Hepatic stellate cell (primary cell): ENCODE measurements around the gene ZFPM1.

Experiments used
- DNase-seq: peaks from one replicate; pipeline ENCODE4 v3.0.0; 2011; ENCODE audit warnings: low spot score

Gene ZFPM1

GRCh38 chr16:88433632-88434352, 19.3 kb upstream of the ZFPM1 start:
- DNase-seq: no peak

- DNase-seq: no peak
Measured at GRCh38 chr16:88434353-88434690, 18.8 kb upstream of the ZFPM1 start.

- no peak for DNase-seq
Measured at GRCh38 chr16:88434746-88435145, 18.3 kb upstream of the ZFPM1 start.

GRCh38 chr16:88435437-88436355, 17.4 kb upstream of the ZFPM1 start:
- DNase-seq: no peak

DNA sequence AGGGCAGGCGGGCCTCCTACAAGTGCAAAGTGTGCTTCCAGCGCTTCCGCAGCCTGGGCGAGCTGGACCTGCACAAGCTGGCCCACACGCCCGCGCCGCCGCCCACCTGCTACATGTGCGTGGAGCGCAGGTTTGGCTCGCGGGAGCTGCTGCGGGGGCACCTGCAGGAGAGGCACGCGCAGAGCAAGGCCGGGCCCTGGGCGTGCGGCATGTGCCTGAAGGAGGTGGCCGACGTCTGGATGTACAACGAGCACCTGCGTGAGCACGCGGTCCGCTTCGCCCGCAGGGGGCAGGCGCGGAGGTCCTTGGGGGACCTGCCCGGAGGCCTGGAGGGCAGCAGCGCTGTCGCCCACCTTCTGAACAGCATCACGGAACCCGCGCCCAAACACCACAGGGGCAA, 16.3 kb upstream of the ZFPM1 start:
- DNase-seq: no peak

- peak; percentile 57 for DNase-seq
Measured at GRCh38 chr16:88437367-88437964, 15.6 kb upstream of the ZFPM1 start.

DNA sequence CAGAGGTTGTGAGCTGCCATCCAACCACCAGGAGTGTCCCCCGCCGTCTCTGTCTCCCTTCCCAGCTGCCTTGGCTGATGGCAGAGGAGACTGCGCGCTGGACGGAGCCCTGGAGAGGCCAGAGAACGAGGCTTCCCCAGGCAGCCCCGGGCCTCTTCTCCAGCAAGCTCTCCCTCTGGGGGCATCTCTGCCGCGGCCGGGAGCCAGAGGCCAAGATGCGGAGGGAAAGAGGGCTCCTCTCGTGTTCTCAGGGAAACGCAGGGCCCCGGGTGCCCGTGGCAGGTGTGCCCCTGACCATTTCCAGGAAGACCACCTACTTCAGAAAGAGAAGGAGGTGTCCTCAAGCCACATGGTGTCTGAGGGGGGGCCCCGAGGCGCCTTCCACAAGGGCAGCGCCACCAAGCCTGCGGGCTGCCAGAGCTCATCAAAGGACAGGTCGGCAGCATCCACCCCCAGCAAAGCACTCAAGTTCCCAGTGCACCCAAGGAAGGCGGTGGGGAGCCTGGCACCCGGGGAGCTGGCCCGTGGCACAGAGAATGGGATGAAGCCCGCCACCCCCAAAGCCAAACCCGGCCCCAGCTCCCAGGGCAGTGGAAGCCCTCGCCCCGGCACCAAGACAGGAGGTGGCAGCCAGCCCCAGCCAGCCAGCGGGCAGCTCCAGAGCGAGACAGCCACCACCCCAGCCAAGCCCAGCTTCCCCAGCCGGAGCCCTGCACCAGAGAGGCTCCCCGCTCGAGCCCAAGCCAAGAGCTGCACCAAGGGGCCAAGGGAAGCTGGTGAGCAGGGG, 14.8 kb upstream of the ZFPM1 start:
- DNase-seq: no peak

DNA sequence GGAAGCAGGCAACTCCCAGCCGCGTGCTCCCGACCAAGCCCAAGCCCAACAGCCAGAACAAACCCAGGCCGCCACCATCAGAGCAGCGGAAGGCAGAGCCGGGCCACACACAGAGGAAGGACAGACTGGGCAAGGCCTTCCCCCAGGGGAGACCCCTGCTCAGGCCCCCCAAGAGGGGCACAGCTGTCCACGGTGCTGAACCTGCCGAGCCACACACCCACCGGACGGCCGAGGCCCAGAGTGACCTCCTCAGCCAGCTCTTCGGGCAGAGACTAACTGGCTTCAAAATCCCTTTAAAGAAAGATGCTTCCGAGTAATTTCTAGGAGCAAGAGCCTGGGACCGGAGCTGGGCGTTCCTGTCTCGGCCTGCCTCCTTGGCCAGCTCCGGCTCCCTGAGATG, 14.1 kb upstream of the ZFPM1 start:
- DNase-seq: no peak

DNA sequence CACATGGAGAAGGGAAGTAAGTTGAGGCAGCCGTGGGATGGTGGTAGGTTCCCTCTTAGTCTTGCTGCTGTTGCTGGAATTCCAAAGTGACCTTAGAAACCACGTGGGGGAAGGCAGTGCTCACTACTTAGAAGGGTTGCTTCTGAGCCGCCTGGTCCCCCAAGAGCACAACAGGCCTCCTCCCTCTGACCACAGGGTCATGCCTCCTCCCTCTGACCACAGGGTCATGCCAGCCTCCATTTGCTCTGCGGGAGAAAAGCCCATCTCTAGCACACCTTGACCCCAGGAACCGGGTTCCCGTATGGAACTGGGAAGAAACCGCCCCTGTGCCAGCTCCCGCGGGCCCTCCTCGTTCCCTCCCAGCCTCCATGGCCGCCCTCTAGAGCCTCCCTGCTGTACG, 13.4 kb upstream of the ZFPM1 start:
- DNase-seq: no peak

DNA sequence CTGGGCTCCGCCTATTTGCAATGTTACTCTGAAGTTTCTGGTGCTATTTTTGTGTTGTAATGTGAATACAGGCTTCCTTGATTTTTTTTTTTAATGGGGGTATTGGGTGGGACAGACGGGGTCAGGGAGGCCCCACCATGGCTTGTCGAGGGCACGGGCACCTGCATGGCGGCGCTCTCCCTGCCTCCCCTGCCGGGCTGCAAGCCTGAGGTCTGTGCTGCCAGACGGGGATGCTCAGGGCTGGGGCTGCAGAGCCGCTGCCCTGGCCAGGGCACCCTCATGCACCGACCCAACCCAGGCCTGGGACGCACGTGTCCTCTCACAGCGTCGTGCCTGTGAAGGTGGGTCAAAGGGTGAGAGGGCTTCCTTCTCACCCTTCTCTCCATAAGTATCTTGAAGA, 13.0 kb upstream of the ZFPM1 start:
- DNase-seq: no peak

- no peak for DNase-seq
Measured at GRCh38 chr16:88440686-88441405, 12.2 kb upstream of the ZFPM1 start.

GRCh38 chr16:88441460-88441859, 11.6 kb upstream of the ZFPM1 start:
- DNase-seq: no peak

GRCh38 chr16:88442383-88442726, 10.7 kb upstream of the ZFPM1 start:
- no peak for DNase-seq

DNA sequence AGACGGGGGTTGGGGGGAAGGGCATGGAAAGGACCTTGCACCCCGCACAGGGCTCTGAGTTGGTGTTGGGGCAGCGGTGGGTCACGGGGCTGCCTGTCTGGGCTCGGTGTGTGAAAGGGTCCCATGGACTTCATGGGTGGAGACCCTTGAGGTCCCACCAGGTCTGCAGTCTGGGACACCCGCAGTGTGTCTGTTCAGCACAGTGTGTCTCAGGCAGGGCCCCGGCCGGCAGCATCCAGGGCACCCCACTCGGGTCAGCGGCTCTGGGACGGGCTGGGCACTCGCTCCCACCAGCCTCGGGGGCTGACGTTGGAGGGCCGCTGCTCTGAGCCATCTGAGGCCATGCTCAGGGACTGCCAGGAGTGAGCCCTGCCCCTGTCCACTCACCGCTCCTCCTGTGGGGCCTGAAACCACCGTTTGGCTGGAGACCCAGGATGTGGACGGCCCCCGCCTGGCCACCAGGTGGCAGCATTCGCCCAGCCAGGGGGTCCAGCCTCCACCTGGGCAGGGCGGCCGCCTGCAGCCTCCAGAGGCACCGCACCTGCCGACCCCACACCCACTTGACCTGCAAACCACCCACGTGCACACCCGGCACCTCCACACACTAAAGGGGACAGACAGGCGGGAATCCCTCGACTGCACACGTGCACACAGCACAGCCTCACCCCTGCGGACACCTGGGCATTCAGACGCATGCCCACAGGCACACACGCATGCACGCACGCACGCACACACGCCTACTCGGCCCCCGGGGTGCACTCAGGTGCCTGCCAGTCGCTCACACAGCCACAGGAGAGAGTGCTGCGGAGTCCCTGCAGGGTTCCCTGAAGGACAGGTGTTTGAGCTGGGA, 10.1 kb upstream of the ZFPM1 start:
- peak; percentile 96 for DNase-seq

- no peak for DNase-seq
Measured at GRCh38 chr16:88444826-88445582, 8.1 kb upstream of the ZFPM1 start.

DNA sequence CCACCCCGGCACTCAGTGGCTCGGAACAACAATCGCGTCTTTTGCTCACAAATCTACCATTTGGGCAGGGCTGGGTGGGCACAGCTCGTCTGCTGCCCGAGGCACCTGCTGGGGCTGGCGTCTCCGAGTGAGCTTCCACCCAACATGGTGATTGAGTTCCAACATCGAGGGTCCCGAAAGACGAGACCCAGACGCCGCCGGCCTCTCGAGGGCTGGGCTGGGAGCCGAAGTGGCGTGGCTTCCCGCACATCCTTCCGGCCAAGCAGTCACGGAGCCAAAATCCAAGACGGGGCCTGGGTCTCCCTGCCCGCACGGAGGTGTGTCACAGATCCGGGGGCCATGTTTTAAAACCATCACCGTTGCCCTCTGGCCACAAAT, 7.5 kb upstream of the ZFPM1 start:
- DNase-seq: no peak

DNA sequence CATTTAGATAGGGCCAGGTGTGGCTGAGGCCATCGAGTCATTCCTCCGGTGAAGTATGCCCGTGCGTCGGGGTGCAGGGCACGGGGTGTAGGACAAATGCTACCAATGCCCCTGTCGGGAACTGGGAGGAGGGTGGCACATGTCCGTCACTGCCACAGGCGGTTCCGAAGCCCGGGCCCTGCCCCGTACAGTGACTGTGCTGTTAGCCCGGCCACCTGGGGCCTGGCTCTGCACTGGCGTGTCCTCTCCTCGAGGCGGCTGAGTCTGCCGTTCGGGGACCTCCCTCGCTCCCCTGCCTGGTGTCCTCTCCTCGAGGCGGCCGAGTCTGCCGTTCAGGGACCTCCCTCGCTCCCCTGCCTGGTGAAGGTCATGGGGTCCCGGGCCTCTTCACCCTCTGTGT, 7.0 kb upstream of the ZFPM1 start:
- DNase-seq: no peak

- DNase-seq: no peak
Measured at GRCh38 chr16:88446736-88447135, 6.3 kb upstream of the ZFPM1 start.

GRCh38 chr16:88447881-88448280, 5.2 kb upstream of the ZFPM1 start:
- DNase-seq: no peak
